Measurements from ENCODE around the gene BEGAIN.

GRCh38 chr14:100580316-100581227 is 6.6 kb downstream of the BEGAIN start:
- no peak for TF ChIP-seq POLR2A (IDR thresholded peaks at IDR 0.05)
- TF ChIP-seq, protein P1, sequence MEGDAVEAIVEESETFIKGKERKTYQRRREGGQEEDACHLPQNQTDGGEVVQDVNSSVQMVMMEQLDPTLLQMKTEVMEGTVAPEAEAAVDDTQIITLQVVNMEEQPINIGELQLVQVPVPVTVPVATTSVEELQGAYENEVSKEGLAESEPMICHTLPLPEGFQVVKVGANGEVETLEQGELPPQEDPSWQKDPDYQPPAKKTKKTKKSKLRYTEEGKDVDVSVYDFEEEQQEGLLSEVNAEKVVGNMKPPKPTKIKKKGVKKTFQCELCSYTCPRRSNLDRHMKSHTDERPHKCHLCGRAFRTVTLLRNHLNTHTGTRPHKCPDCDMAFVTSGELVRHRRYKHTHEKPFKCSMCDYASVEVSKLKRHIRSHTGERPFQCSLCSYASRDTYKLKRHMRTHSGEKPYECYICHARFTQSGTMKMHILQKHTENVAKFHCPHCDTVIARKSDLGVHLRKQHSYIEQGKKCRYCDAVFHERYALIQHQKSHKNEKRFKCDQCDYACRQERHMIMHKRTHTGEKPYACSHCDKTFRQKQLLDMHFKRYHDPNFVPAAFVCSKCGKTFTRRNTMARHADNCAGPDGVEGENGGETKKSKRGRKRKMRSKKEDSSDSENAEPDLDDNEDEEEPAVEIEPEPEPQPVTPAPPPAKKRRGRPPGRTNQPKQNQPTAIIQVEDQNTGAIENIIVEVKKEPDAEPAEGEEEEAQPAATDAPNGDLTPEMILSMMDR (IDR thresholded peaks at IDR 0.05): no peak
- no peak for TF ChIP-seq EP300 (IDR thresholded peaks at IDR 0.05)

Data from ovary (tissue), 3 donors.